ENCODE results near the gene AKAP8. TPM values are rescaled to one million over a fixed set of nuclear protein-coding genes. Genes with fewer than 3 reads are reported as not detected.

AKAP8 gene
- total RNA-seq, 4 donors from 2014 or later, result 21.6 to 75.2 (median 47.5) TPM

DNA sequence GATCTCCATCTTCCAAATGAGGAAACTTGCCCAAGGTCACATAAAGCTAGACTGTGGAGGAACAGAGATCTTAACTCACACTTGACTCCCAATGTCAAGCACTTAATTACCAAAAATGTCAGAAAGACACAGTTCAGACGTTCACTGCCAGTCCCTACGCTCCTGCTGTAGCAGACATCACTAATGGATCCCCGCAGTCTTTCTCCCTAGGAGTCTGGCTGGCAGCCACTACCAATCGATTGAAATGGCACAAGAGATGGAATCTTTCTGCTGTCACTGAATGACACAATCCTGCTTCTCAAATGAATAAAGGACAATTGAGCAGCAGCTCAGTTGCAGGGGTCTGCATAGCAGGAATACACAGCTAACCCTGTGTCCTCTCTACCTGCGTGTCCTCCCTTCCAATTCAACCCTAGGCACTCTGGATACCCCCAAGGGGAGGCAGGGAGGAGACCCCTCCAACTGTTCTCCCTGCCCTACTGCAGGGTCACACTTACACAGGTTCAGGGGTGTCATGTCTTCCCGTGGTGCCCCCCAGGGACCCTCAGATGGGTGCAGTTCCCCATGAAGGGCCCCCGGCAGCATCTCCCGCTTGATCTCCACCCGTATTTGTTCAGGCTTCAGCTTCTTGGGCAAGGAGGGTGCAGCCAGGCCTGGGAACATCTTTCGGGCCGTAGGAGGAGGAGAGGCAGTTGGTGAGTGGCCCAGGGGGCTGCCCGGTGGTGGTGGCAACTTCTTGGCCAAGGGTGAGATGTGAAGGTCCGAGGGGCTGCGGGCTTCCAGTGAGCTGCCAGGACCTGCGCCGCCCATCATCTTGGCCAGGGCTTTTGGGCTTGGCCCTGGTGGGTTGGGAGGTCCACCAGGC is 47.1 kb upstream of the AKAP8 start:
- 78 to 90% methylated on average over 3 to 16 of the region's 16 CpGs for WGBS, 2 donors (ENCODE audit: low coverage in 1 of 2)
- intact Hi-C loops (cut with DNase I; ENCODE audit: low total_unique reads), result no loop called here
- in situ Hi-C loops (cut with MboI; ENCODE audit: low pct_ligation_motif_present in 1 of 4, low pct_unique_long_range_greater_than_20kb in 1 of 4, low sequenced_read_pairs in 3 of 4), result loop anchor here in 3 of 4 donors (10.0 to 25.0 kb wide), 2 partner anchors 128 to 164 kb away; no protein-coding TSS in a partner anchor

GRCh38 chr19:15425321-15425950 is 45.8 kb upstream of the AKAP8 start:
- in situ Hi-C loops (cut with MboI; ENCODE audit: low pct_ligation_motif_present in 1 of 4, low pct_unique_long_range_greater_than_20kb in 1 of 4, low sequenced_read_pairs in 3 of 4), result loop anchor here in 3 of 4 donors (10.0 to 25.0 kb wide), 2 partner anchors 129 to 163 kb away; no protein-coding TSS in a partner anchor
- peaks cover 0 to 38% (median 23%) of the 10 kb centered on the region in 4 donors for H3K36me3 ChIP-seq
- DNase-seq, result no peak

More for the DNA sequence above, 47.1 kb upstream of the AKAP8 start:
- Histone ChIP-seq H3K4me1 (peaks cover 14 to 23% (median 16%) of the 10 kb centered on the region in 4 donors), H3K9me3 (no peaks in the 10 kb centered on the region), H3K27me3 (no peaks in the 10 kb centered on the region), H3K4me3 (no peak overlapping the region), H3K27ac (no peak overlapping the region), H3K36me3 (peaks cover 0 to 38% (median 23%) of the 10 kb centered on the region in 4 donors)
- no peak for DNase-seq
- TF ChIP-seq POLR2AphosphoS5 (IDR thresholded peaks at IDR 0.05), result no peak
- no peak for TF ChIP-seq CTCF (IDR thresholded peaks at IDR 0.05)
- TF ChIP-seq POLR2A (IDR thresholded peaks at IDR 0.05), result no peak
- no peak for TF ChIP-seq EP300 (IDR thresholded peaks at IDR 0.05; ENCODE audit: low read depth)

GRCh38 chr19:15424692-15425272 is 45.2 kb upstream of the AKAP8 start:
- Histone ChIP-seq H3K27ac (no peak overlapping the region), H3K27me3 (no peaks in the 10 kb centered on the region), H3K9me3 (no peaks in the 10 kb centered on the region), H3K36me3 (peaks cover 0 to 38% (median 23%) of the 10 kb centered on the region in 4 donors), H3K4me3 (no peak overlapping the region), H3K4me1 (peaks cover 0 to 8% (median 0%) of the 10 kb centered on the region in 4 donors)
- DNase-seq, result no peak
- 100% methylated on average over 9 of the region's 38 CpGs; no CpG with 5 or more reads in 1 of the 2 donors for WGBS, 2 donors (ENCODE audit: low coverage in 1 of 2)
- in situ Hi-C loops (cut with MboI; ENCODE audit: low pct_ligation_motif_present in 1 of 4, low pct_unique_long_range_greater_than_20kb in 1 of 4, low sequenced_read_pairs in 3 of 4), result loop anchor here in 3 of 4 donors (10.0 to 25.0 kb wide), 2 partner anchors 130 to 162 kb away; no protein-coding TSS in a partner anchor
- TF ChIP-seq EP300 (IDR thresholded peaks at IDR 0.05; ENCODE audit: low read depth) (no peak), CTCF (IDR thresholded peaks at IDR 0.05) (no peak), POLR2A (IDR thresholded peaks at IDR 0.05) (no peak), POLR2AphosphoS5 (IDR thresholded peaks at IDR 0.05) (no peak)
- intact Hi-C loops (cut with DNase I; ENCODE audit: low total_unique reads), result no loop called here

More at GRCh38 chr19:15425321-15425950, 45.8 kb upstream of the AKAP8 start:
- peaks cover 1 to 11% (median 4%) of the 10 kb centered on the region in 4 donors for H3K4me1 ChIP-seq
- H3K27me3 ChIP-seq, result no peaks in the 10 kb centered on the region
- H3K4me3 ChIP-seq, result no peak overlapping the region
- 95 to 100% methylated on average over 2 to 35 of the region's 36 CpGs for WGBS, 2 donors (ENCODE audit: low coverage in 1 of 2)
- intact Hi-C loops (cut with DNase I; ENCODE audit: low total_unique reads), result no loop called here
- H3K9me3 ChIP-seq, result no peaks in the 10 kb centered on the region
- no peak overlapping the region for H3K27ac ChIP-seq
- TF ChIP-seq POLR2AphosphoS5 (IDR thresholded peaks at IDR 0.05) (no peak), EP300 (IDR thresholded peaks at IDR 0.05; ENCODE audit: low read depth) (no peak), POLR2A (IDR thresholded peaks at IDR 0.05) (no peak), CTCF (IDR thresholded peaks at IDR 0.05) (no peak)
